GM18505 (cell line): ENCODE measurements around the gene ZNF215.
"Not testable (repeated sequence)": the region's sequence is repeated elsewhere in the genome, so short reads cannot be mapped to it uniquely, and the experiment has no call there.

Experiments
- ATAC-seq: cut with Tn5 transposase; IDR thresholded peaks from one replicate; pipeline ENCODE4 v1.9.1; 2021; ENCODE audit not compliant: unreplicated experiment
- POLR2A ChIP-seq: IDR thresholded peaks from 4 replicates; pipeline ENCODE4 v1.6.1; 2011; ENCODE audit warnings: borderline replicate concordance; ENCODE audit not compliant: insufficient read depth, insufficient read length; ENCODE audit errors: extremely low read depth

Gene ZNF215

GRCh38 chr11:6926208-6927029 is at the start of gene ZNF215:
ZNF215 (plus strand) TSS chr11:6926426; CDS start chr11:6932273, 5,847 bp downstream.
- TF ChIP-seq POLR2A: peak; percentile 57
- peak; percentile 69 for ATAC-seq

GRCh38 chr11:6876914-6877313 is 49.3 kb upstream of the ZNF215 start:
- TF ChIP-seq POLR2A: no peak
- no peak for ATAC-seq

DNA sequence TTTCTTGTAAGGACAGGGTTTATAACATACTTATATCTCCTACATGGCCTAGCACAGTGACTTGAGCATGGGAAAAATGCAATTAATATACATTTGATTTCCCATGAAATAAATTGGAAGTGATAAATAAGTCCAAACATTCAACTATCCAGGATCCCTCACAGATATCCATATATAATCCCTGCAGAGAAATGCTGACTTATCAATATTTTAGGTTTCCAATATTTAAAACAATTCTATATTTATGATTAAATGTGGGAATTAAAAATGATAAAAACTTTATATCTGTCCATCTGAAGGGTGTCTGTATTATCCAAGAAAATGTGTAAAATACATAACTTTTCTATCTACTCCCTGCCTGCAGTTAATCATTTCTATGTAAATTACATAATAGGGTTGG is 43.5 kb upstream of the ZNF215 start:
- TF ChIP-seq POLR2A: no peak
- no peak for ATAC-seq

GRCh38 chr11:6887711-6888110 is 38.5 kb upstream of the ZNF215 start:
- not testable (repeated sequence) for ATAC-seq

- ATAC-seq: no peak
- TF ChIP-seq POLR2A: no peak
These were observed 37.4 kb upstream of the ZNF215 start for GRCh38 chr11:6888830-6889229.

GRCh38 chr11:6889835-6890234 is 36.4 kb upstream of the ZNF215 start:
- no peak for ATAC-seq
- no peak for TF ChIP-seq POLR2A

- ATAC-seq: no peak
These were observed 33.8 kb upstream of the ZNF215 start, which contains the start of gene OR2D2 for GRCh38 chr11:6892400-6892799. OR2D2 (minus strand) TSS chr11:6892500; CDS start chr11:6892500, 0 bp downstream.

DNA sequence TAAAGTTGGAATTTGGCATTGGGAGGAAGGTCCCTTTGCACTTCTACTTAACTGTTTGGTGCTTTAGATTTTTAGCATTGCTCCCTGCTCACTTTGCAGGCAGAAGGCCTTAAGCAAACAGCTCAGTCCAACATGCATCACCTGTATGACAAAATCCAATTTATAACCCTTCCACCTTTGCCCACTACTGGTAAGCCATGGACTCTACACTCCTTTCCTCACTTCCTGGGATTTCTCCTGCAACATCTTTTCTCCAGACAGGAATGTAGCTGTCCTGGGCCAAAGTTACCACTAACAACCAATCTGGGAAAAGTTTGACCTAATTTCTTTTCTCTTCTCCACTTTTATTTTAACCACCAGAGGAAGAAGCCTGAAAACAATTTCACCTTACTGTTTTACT is 32.1 kb upstream of the ZNF215 start:
- no peak for ATAC-seq
- no peak for TF ChIP-seq POLR2A

More at GRCh38 chr11:6892400-6892799, 33.8 kb upstream of the ZNF215 start, which contains the start of gene OR2D2:
- no peak for TF ChIP-seq POLR2A

- TF ChIP-seq POLR2A: no peak
- ATAC-seq: peak; percentile 96
These were observed 31.2 kb upstream of the ZNF215 start for GRCh38 chr11:6895010-6895409.

DNA sequence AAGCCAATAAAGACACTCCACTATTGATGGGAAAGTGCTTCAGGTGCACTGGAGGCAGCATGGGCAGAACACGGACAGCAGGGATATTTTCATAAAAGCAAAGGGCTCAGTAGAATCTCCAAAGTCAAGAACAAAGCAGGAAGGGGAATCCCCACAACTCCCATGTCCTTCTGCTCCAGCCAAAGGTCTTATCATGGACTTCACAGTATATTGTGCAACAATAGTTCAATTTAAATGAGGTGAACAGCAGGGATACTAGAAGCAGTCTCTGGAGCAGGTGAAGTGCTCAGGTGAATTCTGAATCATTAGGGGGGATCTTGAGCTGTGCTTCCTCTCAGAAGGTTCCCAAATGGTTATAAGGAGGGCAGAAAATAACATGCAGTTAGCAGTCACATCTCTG is 27.3 kb upstream of the ZNF215 start:
- no peak for ATAC-seq
- no peak for TF ChIP-seq POLR2A

DNA sequence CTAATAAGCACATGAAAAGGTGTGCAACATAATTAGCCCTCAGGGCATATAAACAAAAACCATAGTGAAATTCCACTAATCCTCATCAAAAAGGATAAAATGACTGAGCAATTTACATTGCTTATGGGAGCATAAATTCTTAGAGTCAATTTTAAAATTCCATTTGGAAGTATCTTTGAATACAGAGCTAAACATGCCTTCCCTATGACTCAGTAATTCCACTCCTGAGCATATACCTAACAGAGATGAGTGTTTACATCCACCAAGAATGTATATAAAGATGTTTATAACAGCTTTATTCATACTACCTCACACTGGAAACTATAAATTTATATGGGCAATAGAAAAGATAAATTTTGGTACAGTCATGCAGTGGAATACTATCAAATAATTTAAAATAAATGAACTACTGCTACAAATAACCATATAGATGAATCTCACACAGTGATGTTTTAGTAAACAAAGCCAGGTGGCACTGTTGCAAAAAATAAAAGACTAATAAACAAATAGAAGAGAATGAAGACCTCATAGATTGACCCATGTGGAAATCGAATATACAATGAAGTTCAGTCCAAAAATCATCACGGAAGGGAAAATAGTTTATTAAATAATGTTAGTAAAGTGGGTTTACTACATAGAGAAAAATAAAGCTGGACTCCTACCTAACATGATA is 25.8 kb upstream of the ZNF215 start:
- TF ChIP-seq POLR2A: no peak
- no peak for ATAC-seq

- not testable (repeated sequence) for ATAC-seq
These were observed 21.4 kb upstream of the ZNF215 start for GRCh38 chr11:6904804-6905203.

- no peak for TF ChIP-seq POLR2A
These were observed 14.8 kb upstream of the ZNF215 start for GRCh38 chr11:6911378-6911777.

GRCh38 chr11:6911948-6912347 is 14.3 kb upstream of the ZNF215 start:
- TF ChIP-seq POLR2A: no peak
- no peak for ATAC-seq

More at GRCh38 chr11:6911378-6911777, 14.8 kb upstream of the ZNF215 start:
- ATAC-seq: no peak
